K562 (cell line): ENCODE data around the gene MRI1. TPM values are rescaled to one million over a fixed set of nuclear protein-coding genes. Genes with fewer than 3 reads are reported as not detected.
A peak's percentile ranks its signal among the peaks of the same experiment; 100 is the strongest.

Source experiments
- ASH1L ChIP-seq: fragments of 450-650 bp; IDR thresholded peaks from 2 replicates; pipeline ENCODE4 v1.6.1; 2018; ENCODE audit warnings: borderline replicate concordance, mild to moderate bottlenecking, low read depth; ENCODE audit not compliant: partially characterized antibody
- CEBPZ ChIP-seq: fragments of 150-350 bp; IDR thresholded peaks from 2 replicates; pipeline ENCODE4 v1.6.1; 2014; ENCODE audit warnings: low read depth, mild to moderate bottlenecking, low read length, borderline replicate concordance
- CREM ChIP-seq: IDR thresholded peaks from 2 replicates; pipeline ENCODE4 v1.6.1; 2014; ENCODE audit warnings: antibody characterized with exemption, low read depth
- FOXK1 ChIP-seq: sonication (generic); formaldehyde crosslinking; IDR thresholded peaks from 2 replicates; pipeline ENCODE4 v1.8.0; 2022; ENCODE audit warnings: missing genetic modification reagents, mild to moderate bottlenecking, borderline replicate concordance
- HES1 ChIP-seq: fragments of 450-650 bp; IDR thresholded peaks from 2 replicates; pipeline ENCODE4 v1.6.1; 2016; ENCODE audit warnings: low read depth, mild to moderate bottlenecking, moderate library complexity
- NBN ChIP-seq: fragments of 450-650 bp; IDR thresholded peaks from 2 replicates; pipeline ENCODE4 v1.6.1; 2016; ENCODE audit warnings: low read depth, mild to moderate bottlenecking
- RBM14 ChIP-seq: fragments of 200-400 bp; formaldehyde crosslinking; IDR thresholded peaks from 2 replicates; pipeline ENCODE4 v1.6.1; 2018; ENCODE audit warnings: low read depth, mild to moderate bottlenecking, low read length, moderate library complexity, borderline replicate concordance; ENCODE audit not compliant: insufficient read depth
- SETDB1 ChIP-seq: IDR thresholded peaks from one replicate; pipeline ENCODE4 v1.6.1; 2012; ENCODE audit warnings: low read length, control low read depth, inconsistent platforms
- SNRNP70 ChIP-seq: fragments of 200-400 bp; formaldehyde crosslinking; optimal IDR thresholded peaks from 2 replicates; pipeline ENCODE3; 2017; ENCODE audit warnings: low read depth, low read length
- TBL1XR1 ChIP-seq, 2 experiments: IDR thresholded peaks; 2 replicates each; pipeline ENCODE4 v1.6.1; 2012; ENCODE audit warnings: improper control_type of control experiment in 2 of 2, low read length in 2 of 2, mild to moderate bottlenecking in 1 of 2
- TOE1 ChIP-seq, 2 experiments: fragments of 450-650 bp in 1 of 2; sonication (generic) in 1 of 2; formaldehyde crosslinking in 1 of 2; IDR thresholded peaks; 2 replicates each; pipeline versions ENCODE4 v1.7.1 to v1.8.0; 2016 to 2022; ENCODE audit warnings: borderline replicate concordance in 2 of 2, mild to moderate bottlenecking in 2 of 2, antibody characterized with exemption in 1 of 2, inconsistent platforms in 1 of 2, low read depth in 1 of 2, missing genetic modification reagents in 1 of 2, moderate library complexity in 1 of 2
- ZFP36 ChIP-seq: fragments of 150-350 bp; IDR thresholded peaks from 2 replicates; pipeline ENCODE4 v1.6.1; 2018; ENCODE audit warnings: low read length, low read depth; ENCODE audit not compliant: partially characterized antibody
- ZNF398 ChIP-seq: fragments of 250-450 bp; sonication (Bioruptor Pico); IDR thresholded peaks from 2 replicates; pipeline ENCODE4 v1.8.0; 2021; ENCODE audit warnings: moderate library complexity, mild to moderate bottlenecking, inconsistent platforms
- ZNF507 ChIP-seq: conservative IDR thresholded peaks from 2 replicates; pipeline ENCODE4 v1.6.1; 2017; ENCODE audit warnings: missing genetic modification characterization, missing compliant biosample characterization
- ZNF707 ChIP-seq: fragments of 250-450 bp; sonication (Bioruptor Pico); conservative IDR thresholded peaks from 2 replicates; pipeline ENCODE4 v1.8.0; 2022; ENCODE audit warnings: inconsistent platforms, mild to moderate bottlenecking, moderate library complexity
- polyA plus RNA-seq, 8 experiments: library from polyadenylated mRNA; depleted of rRNA in 4 of 8; stranded (reverse) in 5 of 8; unstranded in 3 of 8; fragments of >200 nt; fragmentation: Nextera tagmentation in 2 of 8; fragmentation: Illumina TruSeq in 1 of 8; extraction: Ambion mirVana in 2 of 8; extraction: Trizol in 1 of 8; gene quantifications; 2 replicates each; pipeline versions ENCODE4 v1.2.1 to v1.2.3, GENCODE V29; 2011 to 2014; ENCODE audit warnings: inconsistent platforms in 1 of 8, missing spikeins in 1 of 8
- total RNA-seq, 7 experiments: library from RNA; depleted of rRNA in 6 of 7; stranded (reverse); fragments of >200 nt in 6 of 7; fragmentation: Illumina TruSeq in 2 of 7; extraction: Trizol in 2 of 7; gene quantifications; 2 replicates each; pipeline versions ENCODE4 v1.2.1 to v1.2.3, GENCODE V29; 2011 to 2021; ENCODE audit warnings: low replicate concordance in 1 of 7
- TF ChIP-seq, protein P1 (sequence below): fragments of 150-350 bp; conservative IDR thresholded peaks from 2 replicates; pipeline ENCODE4 v1.6.1; 2014; ENCODE audit warnings: low read length

MRI1 gene
- total and polyA plus RNA-seq, 9 of the 15 experiments (the other 6 are each of a cell fraction or from before 2014, with no cell fraction given): 5.5 to 57.4 (median 28.2) TPM

- TF ChIP-seq CEBPZ (no peak), SNRNP70 (no peak), FOXK1 (CRISPR knock-in tag) (no peak), TBL1XR1 (IDR thresholded peaks at IDR 0.05; ENCODE audit: low read length in 2 of 2) (peak in 1 of 2 experiments; percentile 83; a peak in 2 of 4 replicates), NBN (peak; percentile 72; the same call in 1 of the 2 replicates), RBM14 (no peak), ASH1L (peak; percentile 81), ZFP36 (no peak), ZNF398 (CRISPR knock-in tag) (no peak), ZNF707 (CRISPR knock-in tag) (no peak), HES1 (no peak), SETDB1 (no peak), TOE1 (IDR thresholded peaks at IDR 0.05; ENCODE audit: borderline replicate concordance) (peak; percentile 96), TOE1 (CRISPR knock-in tag; IDR thresholded peaks at IDR 0.05; ENCODE audit: borderline replicate concordance, low read depth) (no peak), ZNF507 (no peak), CREM (peak; percentile 95)
- TF ChIP-seq, protein P1, sequence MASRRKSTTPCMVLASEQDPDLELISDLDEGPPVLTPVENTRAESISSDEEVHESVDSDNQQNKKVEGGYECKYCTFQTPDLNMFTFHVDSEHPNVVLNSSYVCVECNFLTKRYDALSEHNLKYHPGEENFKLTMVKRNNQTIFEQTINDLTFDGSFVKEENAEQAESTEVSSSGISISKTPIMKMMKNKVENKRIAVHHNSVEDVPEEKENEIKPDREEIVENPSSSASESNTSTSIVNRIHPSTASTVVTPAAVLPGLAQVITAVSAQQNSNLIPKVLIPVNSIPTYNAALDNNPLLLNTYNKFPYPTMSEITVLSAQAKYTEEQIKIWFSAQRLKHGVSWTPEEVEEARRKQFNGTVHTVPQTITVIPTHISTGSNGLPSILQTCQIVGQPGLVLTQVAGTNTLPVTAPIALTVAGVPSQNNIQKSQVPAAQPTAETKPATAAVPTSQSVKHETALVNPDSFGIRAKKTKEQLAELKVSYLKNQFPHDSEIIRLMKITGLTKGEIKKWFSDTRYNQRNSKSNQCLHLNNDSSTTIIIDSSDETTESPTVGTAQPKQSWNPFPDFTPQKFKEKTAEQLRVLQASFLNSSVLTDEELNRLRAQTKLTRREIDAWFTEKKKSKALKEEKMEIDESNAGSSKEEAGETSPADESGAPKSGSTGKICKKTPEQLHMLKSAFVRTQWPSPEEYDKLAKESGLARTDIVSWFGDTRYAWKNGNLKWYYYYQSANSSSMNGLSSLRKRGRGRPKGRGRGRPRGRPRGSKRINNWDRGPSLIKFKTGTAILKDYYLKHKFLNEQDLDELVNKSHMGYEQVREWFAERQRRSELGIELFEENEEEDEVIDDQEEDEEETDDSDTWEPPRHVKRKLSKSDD: no peak; the same call in 1 of the 2 replicates
These were observed 10.2 kb downstream of the MRI1 start, which contains the start of gene C19orf53 (continued) for GRCh38 chr19:13774217-13775191.
